HG02623 (cell line): ENCODE results near the gene SNX27.
"Not testable (repeated sequence)": the region's sequence is repeated elsewhere in the genome, so short reads cannot be mapped to it uniquely, and the experiment has no call there.

ENCODE experiments used
- ATAC-seq: cut with Tn5 transposase; IDR thresholded peaks from one replicate; pipeline ENCODE4 v1.9.1; 2021; ENCODE audit warnings: moderate library complexity; ENCODE audit not compliant: unreplicated experiment

SNX27 gene

DNA sequence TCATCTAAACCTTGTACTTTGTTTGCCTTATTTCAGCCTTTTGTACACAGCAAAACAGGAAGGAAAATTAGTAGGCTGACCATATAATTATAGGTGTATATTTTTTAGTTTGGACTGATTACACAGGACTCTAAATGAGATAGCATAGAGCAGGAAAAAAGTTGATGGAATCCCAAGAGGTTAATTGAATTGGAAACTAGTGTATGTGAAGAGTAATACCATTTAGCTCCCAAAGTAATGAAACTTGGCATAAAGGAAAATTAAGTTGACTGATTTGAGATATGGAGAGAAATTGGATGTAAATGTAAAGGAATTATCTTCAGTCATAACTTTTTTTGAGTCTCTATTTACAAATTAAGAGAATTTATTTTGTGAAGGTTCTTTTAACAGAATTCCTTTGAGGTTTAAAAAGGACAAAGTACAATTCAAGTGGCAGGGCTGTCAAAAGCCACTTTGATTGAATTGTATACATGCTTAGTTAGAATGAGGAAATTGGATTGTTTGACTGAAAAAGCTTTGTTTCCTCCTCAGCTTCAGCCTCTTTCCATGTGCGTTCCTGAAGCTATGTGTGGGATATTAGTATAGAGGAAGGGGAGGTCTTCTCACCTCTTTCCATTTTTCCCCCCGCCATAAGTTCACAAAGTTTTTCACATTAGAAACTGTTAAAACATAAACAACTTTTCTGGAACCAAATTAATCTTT, 26.4 kb downstream of the SNX27 start:
- no peak for ATAC-seq

- ATAC-seq: no peak
These were observed 27.0 kb downstream of the SNX27 start for GRCh38 chr1:151638812-151639211.

GRCh38 chr1:151639466-151639865, 27.6 kb downstream of the SNX27 start:
- no peak for ATAC-seq

- ATAC-seq: no peak
These were observed 29.4 kb downstream of the SNX27 start for GRCh38 chr1:151641229-151641628.

DNA sequence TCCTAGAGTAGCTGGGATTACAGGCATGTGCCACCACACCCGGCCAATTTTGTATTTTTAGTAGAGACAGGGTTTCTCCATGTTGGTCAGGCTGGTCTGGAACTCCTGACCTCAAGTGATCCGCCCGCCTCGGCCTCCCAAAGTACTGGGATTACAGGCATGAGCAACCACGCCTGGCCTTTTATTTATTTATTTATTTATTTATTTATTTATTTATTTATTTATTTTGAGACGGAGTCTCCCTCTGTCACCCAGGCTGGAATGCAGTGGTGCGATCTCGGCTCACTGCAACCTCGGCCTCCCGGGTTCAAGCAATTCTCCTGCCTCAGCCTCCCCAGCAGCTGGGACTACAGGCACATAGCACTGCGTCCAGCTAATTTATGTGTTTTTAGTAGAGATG, 31.2 kb downstream of the SNX27 start:
- ATAC-seq: not testable (repeated sequence)

DNA sequence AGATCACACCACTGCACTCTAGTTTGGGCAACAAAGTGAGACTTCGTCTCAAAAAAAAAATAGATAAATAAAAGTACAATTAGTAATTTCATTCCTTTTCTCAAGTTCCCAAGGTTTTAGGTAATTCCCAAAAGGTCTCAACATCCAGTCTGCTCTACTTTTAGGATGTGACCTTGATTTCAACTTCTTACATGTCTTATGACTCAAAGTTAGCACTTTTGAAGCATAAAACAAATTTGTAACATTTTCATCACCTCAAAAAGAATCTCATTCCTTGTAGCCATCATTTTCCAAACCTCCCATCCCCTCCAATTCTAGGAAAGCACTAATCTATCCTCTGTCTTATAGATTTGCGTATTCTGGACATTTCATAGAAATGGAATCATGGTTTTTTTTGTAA, 32.2 kb downstream of the SNX27 start:
- ATAC-seq: no peak

DNA sequence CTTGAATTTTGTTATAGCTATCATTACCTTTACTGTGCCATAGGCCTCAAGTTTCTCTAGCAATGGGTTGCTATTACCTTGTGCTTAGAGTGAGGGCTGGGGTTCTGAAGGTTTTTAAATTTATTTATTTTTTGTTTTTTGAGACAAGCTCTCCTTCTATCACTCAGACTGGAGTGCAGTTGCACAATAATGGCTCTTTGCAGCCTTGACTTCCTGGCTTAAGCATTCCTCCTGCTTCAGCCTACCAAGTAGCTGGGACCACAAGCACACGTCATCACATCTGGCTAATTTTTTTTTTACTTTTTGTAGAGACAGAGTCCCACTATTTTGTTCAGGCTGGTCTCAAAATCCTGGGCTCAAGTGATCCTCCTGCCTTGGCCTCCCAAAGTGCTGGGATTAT, 41.5 kb downstream of the SNX27 start:
- ATAC-seq: no peak

DNA sequence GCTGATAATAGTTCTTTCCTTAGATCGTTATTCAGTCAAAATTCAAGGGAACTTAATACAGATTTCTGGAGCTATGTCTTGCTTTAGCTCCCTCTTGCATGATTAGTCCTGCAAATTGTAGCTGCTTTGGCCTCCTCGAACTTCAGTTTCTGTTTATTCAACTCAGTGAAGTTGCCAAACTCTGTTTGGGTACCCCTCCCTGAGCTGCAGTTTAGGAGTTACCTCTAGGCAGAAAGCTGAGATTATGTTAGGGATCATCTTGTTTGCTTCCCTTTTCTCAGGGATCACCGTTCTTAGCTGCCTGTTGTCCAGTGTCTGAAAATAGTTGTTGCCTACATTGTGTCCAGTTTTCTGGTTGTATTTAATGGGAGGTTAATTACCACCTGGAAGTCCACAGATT, 43.5 kb downstream of the SNX27 start:
- ATAC-seq: no peak

GRCh38 chr1:151661751-151662150, 49.9 kb downstream of the SNX27 start:
- no peak for ATAC-seq

- no peak for ATAC-seq
These were observed 56.2 kb downstream of the SNX27 start for GRCh38 chr1:151668090-151668489.

DNA sequence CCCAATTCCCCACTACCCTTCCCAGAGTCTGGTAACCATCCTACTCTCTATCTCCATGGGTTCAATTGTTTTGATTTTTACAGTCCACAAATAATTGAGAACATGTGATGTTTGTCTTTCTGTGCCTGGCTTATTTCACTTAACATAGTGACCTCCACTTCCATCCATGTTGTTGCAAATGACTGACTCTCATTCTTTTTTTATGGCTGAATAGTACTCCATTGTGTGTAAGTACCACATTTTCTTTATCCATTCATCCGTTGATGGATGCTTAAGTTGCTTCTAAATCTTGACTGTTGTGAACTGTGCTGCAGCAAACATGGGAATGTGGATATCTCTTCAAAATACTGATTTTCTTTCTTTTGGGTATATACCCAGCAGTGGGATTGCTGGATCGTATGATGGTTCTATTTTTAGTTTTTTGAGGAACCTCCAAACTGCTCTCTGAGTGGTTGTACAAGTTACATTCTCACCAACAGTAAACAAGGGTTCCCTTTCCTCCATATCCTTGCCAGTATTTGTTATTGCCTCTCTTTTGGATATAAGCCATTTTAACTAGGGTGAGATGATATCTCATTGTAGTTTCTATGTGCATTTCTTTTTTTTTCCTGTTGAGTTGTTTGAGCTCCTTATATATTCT, 58.3 kb downstream of the SNX27 start:
- not testable (repeated sequence) for ATAC-seq

DNA sequence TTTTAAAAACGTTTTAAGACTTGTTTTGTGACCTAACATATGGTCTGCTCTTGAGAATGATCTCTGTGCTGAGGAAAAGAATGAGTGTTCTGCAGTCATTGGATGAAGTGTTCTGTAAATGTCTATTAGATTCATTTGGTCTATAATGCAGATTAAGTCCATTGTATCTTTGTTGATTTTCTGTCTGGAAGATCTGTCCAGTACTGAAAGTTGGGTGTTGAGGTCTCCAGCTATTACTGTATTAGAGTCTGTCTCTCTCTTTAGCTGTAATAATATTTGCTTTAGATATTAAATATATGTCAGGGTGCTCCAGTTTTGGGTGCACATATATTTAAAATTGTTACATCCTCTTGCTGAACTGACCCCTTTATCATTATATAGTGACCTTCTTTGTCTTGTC, 61.6 kb downstream of the SNX27 start:
- ATAC-seq: no peak

DNA sequence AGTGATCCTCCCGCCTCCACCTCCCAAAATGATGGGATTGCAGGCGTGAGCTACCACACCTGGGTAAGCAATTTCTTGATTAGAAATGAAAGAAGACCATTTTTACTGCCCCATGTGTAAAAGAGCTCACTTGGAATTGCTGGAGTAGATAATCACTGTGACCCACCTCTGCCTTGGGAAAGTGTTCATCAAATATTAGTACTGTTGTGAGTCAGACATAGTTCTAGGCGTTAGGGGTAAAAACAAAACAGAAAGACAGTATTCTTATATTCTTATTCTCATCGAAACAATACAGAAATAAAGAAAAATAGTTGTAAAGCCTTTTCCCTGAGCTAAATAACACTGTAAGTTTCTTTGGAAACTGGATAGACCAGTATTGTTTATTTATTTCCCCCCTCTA, 68.5 kb downstream of the SNX27 start:
- ATAC-seq: no peak

DNA sequence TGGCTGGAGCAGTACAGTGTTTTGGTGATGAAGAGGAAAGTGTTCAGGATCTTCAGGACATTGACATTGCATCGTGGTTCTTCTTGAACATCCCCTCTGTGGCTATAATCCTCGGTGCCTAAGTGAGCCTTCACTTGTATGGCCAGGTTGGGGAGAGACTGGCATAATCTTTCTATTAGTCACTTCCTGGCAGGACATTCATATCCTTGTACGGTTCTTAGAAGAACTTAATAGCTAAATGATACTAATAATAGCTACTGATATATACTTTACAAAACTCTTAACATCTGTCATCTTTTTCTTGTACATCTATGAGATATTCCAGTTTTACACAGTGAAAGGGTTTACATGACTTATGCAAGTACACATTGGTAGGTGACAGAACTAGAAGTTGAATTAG, 69.0 kb downstream of the SNX27 start:
- ATAC-seq: no peak

- no peak for ATAC-seq
These were observed 70.1 kb downstream of the SNX27 start for GRCh38 chr1:151681923-151682322.

DNA sequence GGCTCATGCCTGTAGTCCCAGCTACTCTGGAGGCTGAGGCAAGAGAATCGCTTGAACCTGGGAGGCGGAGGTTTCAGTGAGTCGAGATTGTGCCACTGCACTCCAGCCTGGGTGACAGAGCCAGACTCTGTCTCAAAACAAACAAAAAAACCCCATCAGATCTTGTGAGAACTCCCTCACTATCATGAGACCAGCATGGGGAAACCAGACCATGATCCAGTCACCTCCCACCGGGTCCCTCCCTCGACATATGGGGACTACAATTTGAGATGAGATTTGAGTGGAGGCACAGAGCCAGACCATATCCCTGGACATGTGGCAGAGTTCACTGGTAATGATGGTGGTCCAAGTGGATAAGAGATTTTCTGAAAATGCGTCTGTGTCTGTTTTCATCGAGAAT, 71.1 kb downstream of the SNX27 start:
- ATAC-seq: not testable (repeated sequence)

DNA sequence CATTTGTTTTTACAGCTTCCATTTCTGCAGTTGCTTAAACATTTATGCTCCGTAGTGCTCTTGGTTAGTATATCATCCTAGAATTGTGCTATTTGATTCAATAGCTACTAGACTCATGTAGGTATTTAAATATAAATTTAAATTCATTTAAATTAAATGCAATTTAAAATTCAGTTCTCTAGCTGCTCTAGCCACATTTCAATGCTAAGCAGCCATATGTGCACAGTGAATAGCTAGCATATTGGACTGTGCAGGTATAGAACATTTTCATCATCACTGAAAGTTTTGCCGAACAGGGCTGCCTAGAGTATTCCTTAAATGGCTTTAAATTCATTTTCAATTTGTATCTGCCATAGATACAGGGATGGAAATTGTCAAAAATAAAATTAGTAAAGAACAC, 72.3 kb downstream of the SNX27 start:
- no peak for ATAC-seq

DNA sequence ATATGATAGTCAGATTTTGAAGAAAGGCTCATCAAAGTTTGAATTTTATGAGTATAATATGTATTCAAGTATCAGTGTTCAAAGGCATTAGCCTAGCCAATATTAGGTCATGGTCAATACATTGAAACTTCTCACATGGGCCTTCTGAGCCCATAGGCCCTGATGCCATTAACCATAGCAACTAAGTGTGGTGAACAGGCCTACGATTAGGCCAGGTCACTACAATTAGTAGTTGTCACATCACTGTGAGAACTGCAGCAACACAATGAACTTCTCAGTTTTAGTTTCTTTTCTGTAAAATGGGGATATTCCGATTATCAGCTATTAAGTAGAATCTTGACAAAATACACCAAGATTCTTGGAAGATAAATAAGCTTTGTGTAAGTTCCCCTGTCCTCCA, 74.7 kb downstream of the SNX27 start:
- ATAC-seq: no peak

- ATAC-seq: no peak
These were observed 77.6 kb downstream of the SNX27 start for GRCh38 chr1:151689494-151689893.

GRCh38 chr1:151692226-151692625, 80.4 kb downstream of the SNX27 start:
- ATAC-seq: no peak

DNA sequence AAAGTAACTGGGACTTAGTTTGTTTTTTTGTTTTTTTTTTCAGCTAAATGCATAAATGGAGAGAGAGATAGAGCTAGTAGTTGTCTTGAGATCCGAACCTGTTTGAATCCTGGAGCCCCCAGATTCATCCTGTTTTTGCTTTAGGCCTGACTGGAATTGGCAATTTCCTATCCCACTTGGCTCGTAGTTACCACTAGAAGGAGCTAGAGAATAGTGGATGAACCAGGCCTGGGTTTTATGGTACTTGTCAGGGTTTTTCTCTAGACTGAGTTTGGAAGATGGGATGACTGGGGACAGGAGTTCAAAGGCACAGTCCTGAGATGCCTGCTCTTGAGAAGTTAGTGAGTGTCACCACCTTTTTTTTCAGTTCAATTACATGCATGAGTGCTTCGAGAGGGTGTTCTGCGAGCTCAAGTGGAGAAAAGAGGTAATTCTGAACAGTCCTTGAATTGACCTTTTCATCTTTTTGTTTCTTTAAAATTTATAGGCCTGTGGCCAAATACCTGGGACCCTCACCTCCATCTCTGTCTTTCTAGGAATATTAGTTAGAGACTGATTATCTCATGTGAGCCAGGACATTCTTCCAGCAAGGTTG, 81.3 kb downstream of the SNX27 start:
- no peak for ATAC-seq

DNA sequence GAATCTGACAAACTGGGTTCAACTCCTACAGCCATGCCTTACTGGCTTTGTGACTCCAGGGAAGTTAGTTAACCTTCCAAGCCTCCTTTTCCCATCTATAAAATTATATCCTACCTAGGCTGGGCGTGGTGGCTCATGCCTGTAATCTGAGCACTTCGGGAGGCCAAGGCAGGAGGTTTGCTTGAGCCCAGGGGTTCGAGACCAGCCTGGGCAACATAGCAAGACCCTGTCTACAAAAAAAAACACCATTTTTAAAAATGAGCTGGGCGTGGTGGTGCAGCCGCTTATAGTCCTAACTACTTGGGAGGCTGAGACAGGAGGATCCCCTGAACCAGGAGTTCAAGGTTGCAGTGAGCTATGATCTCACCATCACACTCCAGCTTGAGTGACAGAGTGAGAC, 89.7 kb downstream of the SNX27 start:
- no peak for ATAC-seq
